Measurements from ENCODE around the gene ARHGAP8.

Gene ARHGAP8

DNA sequence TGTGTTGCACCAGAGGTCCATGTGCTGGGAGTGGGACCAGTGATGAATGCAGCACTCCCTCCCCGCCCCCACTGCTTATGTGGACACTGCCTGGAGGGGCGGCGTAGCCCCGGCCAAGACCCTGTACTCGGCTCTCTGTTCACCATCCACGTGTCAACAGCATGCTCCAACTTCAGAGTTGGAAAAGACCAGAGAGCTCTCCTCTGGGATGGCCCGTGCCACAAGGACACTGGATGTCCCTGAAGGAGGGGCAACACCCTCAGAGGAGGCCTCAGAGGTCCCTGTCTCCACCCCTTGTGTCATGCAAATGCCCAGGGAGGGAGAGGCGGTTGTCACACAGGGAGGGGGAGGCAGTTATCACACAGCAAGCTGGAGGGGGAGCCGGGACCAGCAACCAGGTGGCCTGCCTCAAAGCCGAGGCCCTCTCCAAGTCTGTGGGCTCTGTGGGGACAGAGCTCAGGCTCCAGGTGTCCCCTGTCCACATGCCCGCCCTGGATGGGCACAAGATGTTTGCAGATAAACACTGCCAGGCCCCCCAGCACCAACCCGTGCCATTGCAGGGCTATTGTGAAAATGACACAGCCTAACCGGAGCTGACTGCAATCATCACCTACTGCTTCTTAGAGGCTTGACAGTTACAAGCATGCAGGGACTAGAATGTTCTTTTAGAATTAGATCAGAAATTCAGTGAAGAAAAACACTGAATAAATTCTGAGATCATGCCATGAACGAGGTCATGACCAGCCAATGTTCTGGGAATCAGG, 136.3 kb downstream of the ARHGAP8 start:
- no peak for DNase-seq (ENCODE audit: insufficient read length)
- FAIRE-seq: no peak
- TF ChIP-seq POLR2AphosphoS5 (IDR thresholded peaks at IDR 0.05; ENCODE audit: low read depth, low read length) (no peak), POLR2A (IDR thresholded peaks at IDR 0.05; ENCODE audit: low read depth, low read length) (no peak), TAF1 (IDR thresholded peaks at IDR 0.05; ENCODE audit: borderline replicate concordance, low read depth, low read length) (no peak)

GRCh38 chr22:44889255-44889878, 137.0 kb downstream of the ARHGAP8 start:
- DNase-seq (ENCODE audit: insufficient read length) (no peak), FAIRE-seq (no peak)
- TF ChIP-seq TAF1 (IDR thresholded peaks at IDR 0.05; ENCODE audit: borderline replicate concordance, low read depth, low read length): no peak
- no peak for TF ChIP-seq POLR2A (IDR thresholded peaks at IDR 0.05; ENCODE audit: low read depth, low read length)
- TF ChIP-seq POLR2AphosphoS5 (IDR thresholded peaks at IDR 0.05; ENCODE audit: low read depth, low read length): no peak

GRCh38 chr22:44890416-44891292, 138.3 kb downstream of the ARHGAP8 start:
- DNase-seq (ENCODE audit: insufficient read length) (no peak), FAIRE-seq (no peak)
- TF ChIP-seq POLR2A (IDR thresholded peaks at IDR 0.05; ENCODE audit: low read depth, low read length) (no peak), POLR2AphosphoS5 (IDR thresholded peaks at IDR 0.05; ENCODE audit: low read depth, low read length) (no peak), TAF1 (IDR thresholded peaks at IDR 0.05; ENCODE audit: borderline replicate concordance, low read depth, low read length) (no peak)

DNA sequence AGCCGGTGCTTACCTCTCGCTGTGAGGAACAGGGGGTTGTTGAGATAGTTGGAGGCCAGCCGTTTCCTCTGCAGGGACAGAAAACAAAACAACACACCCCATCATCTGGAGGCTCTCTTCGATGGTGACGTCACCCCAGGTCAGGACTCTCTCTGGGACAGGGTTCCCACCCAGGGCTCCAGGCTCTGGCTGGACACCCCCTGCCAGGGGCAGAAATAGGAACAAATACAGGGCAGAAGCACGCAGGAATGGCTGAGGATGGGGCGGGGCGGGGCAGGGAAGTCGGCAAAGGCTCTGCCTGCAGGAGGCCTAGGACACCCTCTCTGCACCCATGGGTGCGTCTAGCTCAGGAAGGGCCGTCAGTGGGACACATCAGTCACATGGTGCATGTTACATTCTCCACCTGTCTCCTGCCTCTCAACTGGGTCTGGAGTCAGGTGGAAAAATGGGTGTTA, 138.9 kb downstream of the ARHGAP8 start:
- FAIRE-seq: no peak
- no peak for DNase-seq (ENCODE audit: insufficient read length)
- TF ChIP-seq TAF1 (IDR thresholded peaks at IDR 0.05; ENCODE audit: borderline replicate concordance, low read depth, low read length) (no peak), POLR2A (IDR thresholded peaks at IDR 0.05; ENCODE audit: low read depth, low read length) (no peak), POLR2AphosphoS5 (IDR thresholded peaks at IDR 0.05; ENCODE audit: low read depth, low read length) (no peak)

GRCh38 chr22:44891791-44892190, 139.4 kb downstream of the ARHGAP8 start:
- DNase-seq (ENCODE audit: insufficient read length) (no peak), FAIRE-seq (no peak)
- no peak for TF ChIP-seq POLR2AphosphoS5 (IDR thresholded peaks at IDR 0.05; ENCODE audit: low read depth, low read length)
- no peak for TF ChIP-seq POLR2A (IDR thresholded peaks at IDR 0.05; ENCODE audit: low read depth, low read length)
- TF ChIP-seq TAF1 (IDR thresholded peaks at IDR 0.05; ENCODE audit: borderline replicate concordance, low read depth, low read length): no peak

GRCh38 chr22:44892243-44892642, 139.9 kb downstream of the ARHGAP8 start:
- DNase-seq (ENCODE audit: insufficient read length): no peak
- FAIRE-seq: no peak
- no peak for TF ChIP-seq TAF1 (IDR thresholded peaks at IDR 0.05; ENCODE audit: borderline replicate concordance, low read depth, low read length)
- TF ChIP-seq POLR2A (IDR thresholded peaks at IDR 0.05; ENCODE audit: low read depth, low read length): no peak
- TF ChIP-seq POLR2AphosphoS5 (IDR thresholded peaks at IDR 0.05; ENCODE audit: low read depth, low read length): no peak

DNA sequence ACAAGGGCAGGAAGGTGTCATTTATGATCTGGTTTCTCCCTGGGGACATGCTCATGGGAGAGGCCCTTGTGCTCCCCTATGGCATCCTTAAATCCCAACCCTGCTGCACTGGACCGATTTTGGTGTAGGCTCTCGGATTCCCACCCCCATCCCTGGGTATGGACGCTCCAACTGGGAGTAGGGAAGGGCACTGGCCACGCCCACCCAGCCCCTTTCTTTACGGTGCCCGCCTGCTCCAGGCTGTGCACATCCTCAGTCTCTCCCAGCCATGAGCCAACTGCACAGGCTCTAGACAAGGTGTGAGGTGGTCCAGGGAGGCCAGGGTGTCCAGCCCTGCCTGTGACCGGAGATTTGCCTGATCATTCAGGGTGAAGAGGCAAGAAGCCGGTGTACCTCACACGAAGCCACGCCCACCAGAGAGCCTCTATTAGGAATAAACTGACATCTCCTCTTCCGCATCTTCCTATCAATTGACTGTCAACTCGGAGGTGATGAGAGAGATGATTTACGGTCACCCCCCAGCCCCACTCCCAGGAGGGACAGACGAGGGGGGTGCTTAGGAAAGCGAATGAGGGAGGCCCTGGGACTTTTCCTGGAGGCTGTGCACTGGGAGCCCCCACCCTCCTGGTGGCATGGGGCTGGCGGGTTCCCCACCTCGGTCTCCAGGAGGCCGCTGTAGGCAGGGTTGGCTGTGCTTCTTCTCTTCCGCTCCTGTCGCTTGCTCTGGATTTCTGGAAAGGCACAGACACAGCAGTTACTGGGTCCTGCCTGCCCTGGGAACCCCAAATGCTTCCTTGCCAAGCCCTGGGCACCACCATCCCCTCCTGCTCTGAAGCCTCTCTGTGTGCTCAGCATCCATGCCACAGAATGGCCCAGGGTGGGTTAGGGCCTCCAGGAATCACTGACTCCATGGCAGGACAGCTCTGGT, 140.7 kb downstream of the ARHGAP8 start:
- FAIRE-seq: no peak
- DNase-seq (ENCODE audit: insufficient read length): no peak
- TF ChIP-seq POLR2A (IDR thresholded peaks at IDR 0.05; ENCODE audit: low read depth, low read length) (no peak), TAF1 (IDR thresholded peaks at IDR 0.05; ENCODE audit: borderline replicate concordance, low read depth, low read length) (no peak), POLR2AphosphoS5 (IDR thresholded peaks at IDR 0.05; ENCODE audit: low read depth, low read length) (no peak)

GRCh38 chr22:44893731-44894080, 141.3 kb downstream of the ARHGAP8 start:
- DNase-seq (ENCODE audit: insufficient read length): no peak
- TF ChIP-seq TAF1 (IDR thresholded peaks at IDR 0.05; ENCODE audit: borderline replicate concordance, low read depth, low read length): no peak
- no peak for TF ChIP-seq POLR2AphosphoS5 (IDR thresholded peaks at IDR 0.05; ENCODE audit: low read depth, low read length)
- no peak for TF ChIP-seq POLR2A (IDR thresholded peaks at IDR 0.05; ENCODE audit: low read depth, low read length)
- FAIRE-seq: no peak

- TF ChIP-seq POLR2A (IDR thresholded peaks at IDR 0.05; ENCODE audit: low read depth, low read length): no peak
- no peak for TF ChIP-seq POLR2AphosphoS5 (IDR thresholded peaks at IDR 0.05; ENCODE audit: low read depth, low read length)
- TF ChIP-seq TAF1 (IDR thresholded peaks at IDR 0.05; ENCODE audit: borderline replicate concordance, low read depth, low read length): no peak
- DNase-seq (ENCODE audit: insufficient read length) (no peak), FAIRE-seq (no peak)
Observed at GRCh38 chr22:44894321-44894720, 141.9 kb downstream of the ARHGAP8 start.

GRCh38 chr22:44894782-44895181, 142.4 kb downstream of the ARHGAP8 start:
- no peak for FAIRE-seq
- DNase-seq (ENCODE audit: insufficient read length): no peak
- TF ChIP-seq POLR2A (IDR thresholded peaks at IDR 0.05; ENCODE audit: low read depth, low read length) (no peak), TAF1 (IDR thresholded peaks at IDR 0.05; ENCODE audit: borderline replicate concordance, low read depth, low read length) (no peak), POLR2AphosphoS5 (IDR thresholded peaks at IDR 0.05; ENCODE audit: low read depth, low read length) (no peak)

All from GM12892 (cell line).